ENCODE results near the gene LEFTY2. TPM values are rescaled to one million over a fixed set of nuclear protein-coding genes. Genes with fewer than 3 reads are reported as not detected.
"Not testable (repeated sequence)": the region's sequence is repeated elsewhere in the genome, so short reads cannot be mapped to it uniquely, and the experiment has no call there.

LEFTY2 gene
- total and polyA plus RNA-seq, 2 donors (not counting 3 experiments of a cell fraction or from before 2014, with no cell fraction given), result 0.06 TPM; not detected in 1

GRCh38 chr1:225972344-225973152 lies 31.5 kb upstream of the LEFTY2 start:
- Histone ChIP-seq H4K20me1 (replicated peaks; ENCODE audit: control insufficient read depth, extremely low read depth, insufficient read depth, low read length) (no peaks in the 10 kb centered on the region), H3K4me3 (replicated peaks in 1 of 3; ENCODE audit: insufficient read depth in 1 of 3, low read depth in 1 of 3, low read length in 3 of 3) (no peak overlapping the region), H3K79me2 (ENCODE audit: control insufficient read depth, insufficient read depth, low read length) (no peaks in the 10 kb centered on the region), H3K9me3 (replicated peaks; ENCODE audit: control insufficient read depth, insufficient read depth, low read length) (no peaks in the 10 kb centered on the region), H3K9ac (replicated peaks; ENCODE audit: extremely low read depth, insufficient read depth, low read length) (no peak overlapping the region), H3K4me2 (ENCODE audit: insufficient read depth, low read length) (no peak overlapping the region), H3K9me1 (replicated peaks; ENCODE audit: control insufficient read depth, extremely low read depth, insufficient read depth, low read length) (no peaks in the 10 kb centered on the region), H3K27ac (ENCODE audit: insufficient read depth, low read depth, low read length) (no peak overlapping the region), H2AFZ (ENCODE audit: low read depth, low read length) (no peak overlapping the region), H3K36me3 (ENCODE audit: control insufficient read depth in 2 of 2, extremely low read depth in 1 of 2, insufficient read depth in 2 of 2, low read length in 2 of 2) (peaks cover 0 to under 1% of the 10 kb centered on the region in 2 experiments), H3K27me3 (ENCODE audit: control insufficient read depth in 2 of 2, insufficient read depth in 2 of 2, low read length in 2 of 2) (no peaks in the 10 kb centered on the region), H3K4me1 (ENCODE audit: control insufficient read depth, extremely low read depth, insufficient read depth, low read length) (no peaks in the 10 kb centered on the region)
- intact Hi-C loops (cut with micrococcal nuclease) (loop anchor here (10.0 kb wide), 2 partner anchors 418 to 648 kb away; no protein-coding TSS in a partner anchor), dilution Hi-C loops (cut with MboI; ENCODE audit: extremely low pct_ligation_motif_present, low sequenced_read_pairs) (no loop called here)
- DNase-seq (ENCODE audit: low read depth, low spot score) (no peak), FAIRE-seq (no peak)
- CTCF ChIA-PET, result interaction anchor here (0.8 to 3.8 kb wide), 11 partner anchors 10 to 500 kb away, joined by 3 to 27 read pairs (median 4); partner anchors contain the start of gene TMEM63A
- POLR2A ChIA-PET, result no interaction called here
- TF ChIP-seq POLR2AphosphoS5 (IDR thresholded peaks at IDR 0.05; ENCODE audit: insufficient read depth, low read depth, low read length), result no peak
- no peak for TF ChIP-seq MYC (IDR thresholded peaks at IDR 0.05; ENCODE audit: low read depth, low read length)
- TF ChIP-seq FOS (IDR thresholded peaks at IDR 0.05; ENCODE audit: borderline replicate concordance, insufficient read depth, low read length), result no peak
- no peak for TF ChIP-seq CTCF (IDR thresholded peaks at IDR 0.05; ENCODE audit: extremely low read depth in 1 of 2, insufficient read depth in 1 of 2, low read depth in 1 of 2, low read length in 2 of 2)
- no peak for TF ChIP-seq JUN (IDR thresholded peaks at IDR 0.05; ENCODE audit: borderline replicate concordance, insufficient read depth, insufficient read length, low read depth)
- TF ChIP-seq MAX (IDR thresholded peaks at IDR 0.05; ENCODE audit: insufficient read depth, insufficient read length), result no peak
- TF ChIP-seq EZH2 (IDR thresholded peaks at IDR 0.05; ENCODE audit: borderline replicate concordance, low read depth, low read length, severe bottlenecking), result no peak
- no peak for TF ChIP-seq GATA2 (IDR thresholded peaks at IDR 0.05; ENCODE audit: insufficient read depth, insufficient read length, low read depth, low read length)
- TF ChIP-seq POLR2A (IDR thresholded peaks at IDR 0.05; ENCODE audit: low read depth, low read length), result no peak
- BruUV-seq (replicated peaks), result no TSS peak

- H3K9me1 ChIP-seq (replicated peaks; ENCODE audit: control insufficient read depth, extremely low read depth, insufficient read depth, low read length); H3K36me3 ChIP-seq (ENCODE audit: control insufficient read depth in 2 of 2, extremely low read depth in 1 of 2, insufficient read depth in 2 of 2, low read length in 2 of 2); BruUV-seq (replicated peaks); H3K27ac ChIP-seq (ENCODE audit: insufficient read depth, low read depth, low read length); H3K9ac ChIP-seq (replicated peaks; ENCODE audit: extremely low read depth, insufficient read depth, low read length); H2AFZ ChIP-seq (ENCODE audit: low read depth, low read length); H3K4me3 ChIP-seq (replicated peaks in 1 of 3; ENCODE audit: insufficient read depth in 1 of 3, low read depth in 1 of 3, low read length in 3 of 3); H3K4me2 ChIP-seq (ENCODE audit: insufficient read depth, low read length); H3K4me1 ChIP-seq (ENCODE audit: control insufficient read depth, extremely low read depth, insufficient read depth, low read length); dilution Hi-C loops (cut with MboI; ENCODE audit: extremely low pct_ligation_motif_present, low sequenced_read_pairs); H3K9me3 ChIP-seq (replicated peaks; ENCODE audit: control insufficient read depth, insufficient read depth, low read length); FAIRE-seq; H3K27me3 ChIP-seq (ENCODE audit: control insufficient read depth in 2 of 2, insufficient read depth in 2 of 2, low read length in 2 of 2); DNase-seq (ENCODE audit: low read depth, low spot score); H3K79me2 ChIP-seq (ENCODE audit: control insufficient read depth, insufficient read depth, low read length); H4K20me1 ChIP-seq (replicated peaks; ENCODE audit: control insufficient read depth, extremely low read depth, insufficient read depth, low read length): not testable (repeated sequence)
- CTCF ChIA-PET, result interaction anchor here (0.7 to 3.0 kb wide), 4 partner anchors 9 to 498 kb away, joined by 3 to 13 read pairs (median 4); no protein-coding TSS in a partner anchor
- intact Hi-C loops (cut with micrococcal nuclease), result loop anchor here (10.0 kb wide), 2 partner anchors 416 to 646 kb away; no protein-coding TSS in a partner anchor
- POLR2A ChIA-PET, result interaction anchor here (0.6 to 1.0 kb wide), 2 partner anchors 50 to 182 kb away, joined by 3 read pairs; no protein-coding TSS in a partner anchor
These were observed 29.7 kb upstream of the LEFTY2 start for GRCh38 chr1:225970592-225971157.
